Ovary (tissue), 9 donors: Measurements from ENCODE around the gene PTPDC1. TPM values are rescaled to one million over a fixed set of nuclear protein-coding genes. Genes with fewer than 3 reads are reported as not detected.
"Not testable (repeated sequence)": the region's sequence is repeated elsewhere in the genome, so short reads cannot be mapped to it uniquely, and the experiment has no call there.

Experiments used
- DNase-seq, 5 donors: peaks; one replicate each; pipeline ENCODE4 v3.0.0-alpha.2; 2019 to 2020
- H3K27ac ChIP-seq, 2 donors: fragments of 200-600 bp; one replicate each; pipeline versions ENCODE4 v1.5.1 to v1.8.0; 2019 to 2022
- H3K27me3 ChIP-seq: fragments of 200-600 bp; one replicate; pipeline ENCODE4 v1.8.0; 2022
- H3K36me3 ChIP-seq: fragments of 200-600 bp; sonication (generic); one replicate; pipeline ENCODE4 v1.5.1; 2019
- H3K4me1 ChIP-seq: one replicate; pipeline ENCODE4 v1.8.1; 2013; ENCODE audit warnings: mild to moderate bottlenecking, moderate library complexity; ENCODE audit not compliant: insufficient read depth
- H3K4me3 ChIP-seq: fragments of 200-600 bp; sonication (generic); one replicate; pipeline ENCODE4 v1.5.1; 2017
- H3K9me3 ChIP-seq, 2 donors: fragments of 200-600 bp in 1 of 2; sonication (generic) in 1 of 2; one replicate each; pipeline versions ENCODE4 v1.5.1 to v1.8.1; 2013 to 2019; ENCODE audit warnings: mild to moderate bottlenecking in 1 of 2, moderate library complexity in 1 of 2
- CTCF ChIP-seq, 3 donors: fragments of 450-650 bp in 2 of 3; fragments of 200-600 bp in 1 of 3; IDR thresholded peaks; one replicate each; pipeline versions ENCODE4 v1.5.1 to v1.8.0; 2016 to 2022; ENCODE audit warnings: antibody characterized with exemption in 3 of 3, mild to moderate bottlenecking in 1 of 3
- EP300 ChIP-seq: sonication (generic); formaldehyde crosslinking; IDR thresholded peaks from one replicate; pipeline ENCODE4 v1.6.1; 2017; ENCODE audit warnings: antibody characterized with exemption
- POLR2A ChIP-seq: fragments of 450-650 bp; IDR thresholded peaks from one replicate; pipeline ENCODE4 v1.6.1; 2017; ENCODE audit warnings: antibody characterized with exemption, mild to moderate bottlenecking, moderate library complexity
- WGBS, 3 donors: extraction: QIAGEN DNeasy Blood & Tissue Kit in 1 of 3; methylation state at CpG; one replicate each; pipeline versions ENCODE4 v1.1.5 to v1.1.7; 2013 to 2017; 5-methylcytosine and 5-hydroxymethylcytosine counted together
- intact Hi-C, 4 donors: fragments of 100-400 bp; cut with DNase I; formaldehyde crosslinking; loops; one replicate each; pipeline versions ENCODE4 v1.11.0 to v1.15.1; 2022 to 2023
- polyA plus RNA-seq, 2 donors: library from polyadenylated mRNA; stranded (reverse); fragments of 200-250 nt in 1 of 2; fragments of 350-450 nt in 1 of 2; fragmentation: Illumina TruSeq in 1 of 2; extraction: RNeasy Lipid Tissue Mini Kit (QIAGEN cat#74804) in 1 of 2; gene quantifications; one replicate each; pipeline ENCODE4 v1.2.3, GENCODE V29; 2013 to 2014
- total RNA-seq, 7 donors: library from RNA; depleted of rRNA in 2 of 7; stranded (reverse); fragments of >200 nt in 2 of 7; fragmentation: NEBNext Ultra II Directional in 3 of 7; extraction: Animal tissue kit (Norgen Biotek cat#: 25700) in 3 of 7; gene quantifications; one replicate each; pipeline versions ENCODE4 v1.1.0 to v1.2.4, GENCODE V29; 2016 to 2023
- donor health status: DM: no; HTN: no; CAD: no; lungs with moderate emphysema.
- donor health status: DM: no; HTN: no; CAD: no.
- donor health status: Bipolar disorder and iron deficiency.
- donor health status: DM: yes; HTN: yes; CAD: no.
- donor health status: DM: no; HTN: no; CAD: no.
- donor health status: DM: yes; HTN: yes; CAD: no.

Gene PTPDC1
- total and polyA plus RNA-seq, 9 donors = 2.7 to 9.5 (median 6.1) TPM

GRCh38 chr9:94110821-94111252, 26.6 kb downstream of the PTPDC1 start:
- H3K4me3 ChIP-seq = no peak overlapping the region
- whole genome bisulfite sequencing, 3 donors = 51 to 60% (median 55%) methylated on average over 3 of the region's 3 CpGs
- no peaks in the 10 kb centered on the region for H3K4me1 ChIP-seq
- no peak for DNase-seq
- no peaks in the 10 kb centered on the region for H3K27me3 ChIP-seq
- intact Hi-C loops = no loop called here
- TF ChIP-seq POLR2A = no peak
- TF ChIP-seq CTCF (IDR thresholded peaks at IDR 0.05) = no peak
- TF ChIP-seq EP300 = no peak
- no peaks in the 10 kb centered on the region for H3K36me3 ChIP-seq
- H3K9me3 ChIP-seq = no peaks in the 10 kb centered on the region
- H3K27ac ChIP-seq = no peak overlapping the region

- intact Hi-C loops = no loop called here
- no peak overlapping the region for H3K27ac ChIP-seq
- WGBS, 3 donors = 67 to 78% (median 70%) methylated on average over 2 of the region's 2 CpGs
Measured at GRCh38 chr9:94111446-94111845, 27.2 kb downstream of the PTPDC1 start.

GRCh38 chr9:94112716-94113465, 28.6 kb downstream of the PTPDC1 start:
- DNase-seq = no peak
- H3K27ac ChIP-seq = no peak overlapping the region
- WGBS, 3 donors = 92 to 93% (median 92%) methylated on average over 8 of the region's 8 CpGs
- TF ChIP-seq EP300 (no peak), POLR2A (no peak), CTCF (IDR thresholded peaks at IDR 0.05) (no peak)
- no peaks in the 10 kb centered on the region for H3K27me3 ChIP-seq
- intact Hi-C loops = no loop called here
- H3K4me1 ChIP-seq = no peaks in the 10 kb centered on the region
- no peaks in the 10 kb centered on the region for H3K9me3 ChIP-seq
- no peaks in the 10 kb centered on the region for H3K36me3 ChIP-seq
- H3K4me3 ChIP-seq = no peak overlapping the region

More at GRCh38 chr9:94111446-94111845, 27.2 kb downstream of the PTPDC1 start:
- TF ChIP-seq POLR2A (no peak), CTCF (IDR thresholded peaks at IDR 0.05) (no peak), EP300 (no peak)
- Histone ChIP-seq H3K36me3 (no peaks in the 10 kb centered on the region), H3K27me3 (no peaks in the 10 kb centered on the region), H3K9me3 (no peaks in the 10 kb centered on the region), H3K4me1 (no peaks in the 10 kb centered on the region), H3K4me3 (no peak overlapping the region)
- DNase-seq = no peak

- H3K4me3 ChIP-seq, H3K36me3 ChIP-seq, H3K4me1 ChIP-seq, DNase-seq, intact Hi-C loops, H3K9me3 ChIP-seq, H3K27me3 ChIP-seq, H3K27ac ChIP-seq: not testable (repeated sequence)
- WGBS, 3 donors = 92 to 95% (median 94%) methylated on average over 7 of the region's 7 CpGs
Measured at GRCh38 chr9:94120088-94120487, 35.8 kb downstream of the PTPDC1 start.

- H3K9me3 ChIP-seq = no peaks in the 10 kb centered on the region
- WGBS, 3 donors = 93 to 97% (median 94%) methylated on average over 5 of the region's 5 CpGs
- no peaks in the 10 kb centered on the region for H3K36me3 ChIP-seq
- intact Hi-C loops = no loop called here
- H3K27me3 ChIP-seq = no peaks in the 10 kb centered on the region
- TF ChIP-seq POLR2A (no peak), CTCF (IDR thresholded peaks at IDR 0.05) (no peak), EP300 (no peak)
- no peak overlapping the region for H3K4me3 ChIP-seq
- H3K4me1 ChIP-seq = no peaks in the 10 kb centered on the region
- H3K27ac ChIP-seq = no peak overlapping the region
- DNase-seq = no peak
Measured at GRCh38 chr9:94120854-94121376, 36.7 kb downstream of the PTPDC1 start.
